Measurements from ENCODE around the gene KRT86.

Gene KRT86

GRCh38 chr12:52267266-52267665, 7.2 kb upstream of the KRT86 start:
- Histone ChIP-seq H3K4me1 (ENCODE audit: control insufficient read depth, low read length) (no peaks in the 10 kb centered on the region), H3K9me3 (ENCODE audit: control insufficient read depth, insufficient read depth, low read length) (no peaks in the 10 kb centered on the region), H3K9me2 (replicated peaks; ENCODE audit: control insufficient read depth, low read length) (no peaks in the 10 kb centered on the region), H3K4me2 (ENCODE audit: low read length) (no peak overlapping the region), H3K36me3 (ENCODE audit: control insufficient read depth, low read length) (no peaks in the 10 kb centered on the region), H3K27ac (ENCODE audit: low read depth, low read length) (no peak overlapping the region), H3K27me3 (ENCODE audit: control insufficient read depth, low read length) (0 out of 2 replicates have a peak, but pooled peaks cover 4% of the 10 kb centered on the region), H3F3A (ENCODE audit: control insufficient read depth, insufficient read depth) (no peaks in the 10 kb centered on the region), H3K79me2 (ENCODE audit: control insufficient read depth, low read length) (no peaks in the 10 kb centered on the region), H3K4me3 (ENCODE audit: low read length) (no peak overlapping the region), H4K20me1 (ENCODE audit: control insufficient read depth, insufficient read depth, low read depth, low read length) (no peaks in the 10 kb centered on the region)
- TF ChIP-seq EZH2phosphoT487 (IDR thresholded peaks at IDR 0.05; ENCODE audit: borderline replicate concordance, low read length) (no peak), CTCF (IDR thresholded peaks at IDR 0.05; ENCODE audit: low read depth, low read length, poor library complexity, severe bottlenecking) (no peak)

GRCh38 chr12:52267699-52268098, 6.7 kb upstream of the KRT86 start:
- H3K4me2 ChIP-seq (ENCODE audit: low read length), result no peak overlapping the region
- no peaks in the 10 kb centered on the region for H3K79me2 ChIP-seq (ENCODE audit: control insufficient read depth, low read length)
- H3K27me3 ChIP-seq (ENCODE audit: control insufficient read depth, low read length), result 0 out of 2 replicates have a peak, but pooled peaks cover 4% of the 10 kb centered on the region
- no peaks in the 10 kb centered on the region for H3K9me2 ChIP-seq (replicated peaks; ENCODE audit: control insufficient read depth, low read length)
- no peaks in the 10 kb centered on the region for H4K20me1 ChIP-seq (ENCODE audit: control insufficient read depth, insufficient read depth, low read depth, low read length)
- no peaks in the 10 kb centered on the region for H3F3A ChIP-seq (ENCODE audit: control insufficient read depth, insufficient read depth)
- no peak overlapping the region for H3K27ac ChIP-seq (ENCODE audit: low read depth, low read length)
- no peak overlapping the region for H3K4me3 ChIP-seq (ENCODE audit: low read length)
- H3K9me3 ChIP-seq (ENCODE audit: control insufficient read depth, insufficient read depth, low read length), result no peaks in the 10 kb centered on the region
- no peaks in the 10 kb centered on the region for H3K36me3 ChIP-seq (ENCODE audit: control insufficient read depth, low read length)
- no peak for TF ChIP-seq EZH2phosphoT487 (IDR thresholded peaks at IDR 0.05; ENCODE audit: borderline replicate concordance, low read length)
- no peak for TF ChIP-seq CTCF (IDR thresholded peaks at IDR 0.05; ENCODE audit: low read depth, low read length, poor library complexity, severe bottlenecking)
- H3K4me1 ChIP-seq (ENCODE audit: control insufficient read depth, low read length), result no peaks in the 10 kb centered on the region

- TF ChIP-seq CTCF (IDR thresholded peaks at IDR 0.05; ENCODE audit: low read depth, low read length, poor library complexity, severe bottlenecking), result no peak
- no peak for TF ChIP-seq EZH2phosphoT487 (IDR thresholded peaks at IDR 0.05; ENCODE audit: borderline replicate concordance, low read length)
- H3K27ac ChIP-seq (ENCODE audit: low read depth, low read length), result no peak overlapping the region
Measured at GRCh38 chr12:52268212-52268611, 6.2 kb upstream of the KRT86 start.

More at GRCh38 chr12:52268212-52268611, 6.2 kb upstream of the KRT86 start:
- Histone ChIP-seq H3K4me1 (ENCODE audit: control insufficient read depth, low read length) (no peaks in the 10 kb centered on the region), H3K27me3 (ENCODE audit: control insufficient read depth, low read length) (0 out of 2 replicates have a peak, but pooled peaks cover 4% of the 10 kb centered on the region), H3K36me3 (ENCODE audit: control insufficient read depth, low read length) (no peaks in the 10 kb centered on the region), H3K4me2 (ENCODE audit: low read length) (no peak overlapping the region), H3K9me3 (ENCODE audit: control insufficient read depth, insufficient read depth, low read length) (no peaks in the 10 kb centered on the region), H4K20me1 (ENCODE audit: control insufficient read depth, insufficient read depth, low read depth, low read length) (no peaks in the 10 kb centered on the region), H3K9me2 (replicated peaks; ENCODE audit: control insufficient read depth, low read length) (no peaks in the 10 kb centered on the region), H3F3A (ENCODE audit: control insufficient read depth, insufficient read depth) (no peaks in the 10 kb centered on the region), H3K4me3 (ENCODE audit: low read length) (no peak overlapping the region), H3K79me2 (ENCODE audit: control insufficient read depth, low read length) (no peaks in the 10 kb centered on the region)
